Measurements from ENCODE around the gene CMIP. TPM values are rescaled to one million over a fixed set of nuclear protein-coding genes. Genes with fewer than 3 reads are reported as not detected.

The CMIP gene
- total RNA-seq, 2 donors from 2014 or later, result 30.1 to 95.1 TPM

DNA sequence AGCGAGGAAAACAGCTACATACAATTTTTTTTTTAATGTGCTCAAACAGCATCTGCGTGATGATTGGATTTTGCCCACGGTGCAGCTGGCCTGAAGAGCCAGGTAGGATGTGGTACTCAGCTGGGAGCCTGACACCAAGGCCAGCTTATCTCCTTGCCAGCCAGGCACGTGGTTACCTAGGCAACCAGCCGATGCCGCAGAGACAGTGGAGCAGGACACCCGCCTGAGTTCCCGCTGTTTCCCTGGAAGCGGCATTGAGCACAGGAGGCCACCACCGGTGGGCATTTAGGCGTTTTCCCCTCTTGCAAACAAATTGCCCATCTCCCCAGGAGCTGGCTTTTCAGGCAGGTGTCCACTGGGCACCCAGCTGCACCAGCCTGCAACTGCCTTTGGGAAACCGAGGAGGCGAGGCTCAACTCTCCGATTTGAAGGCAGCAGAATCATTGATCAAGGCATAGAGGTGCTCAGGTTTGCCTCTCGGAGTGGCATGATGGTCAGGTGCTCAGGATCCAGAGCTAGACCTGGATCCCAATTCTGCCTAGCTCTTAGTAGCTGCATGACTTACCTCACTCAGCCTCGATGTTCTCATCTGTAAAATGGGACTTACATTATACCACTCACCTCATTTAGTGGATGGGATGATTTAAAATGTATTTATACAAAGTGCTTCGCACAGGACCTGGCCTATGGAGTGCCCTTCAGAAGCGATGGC, 196.9 kb downstream of the CMIP start:
- 74% methylated on average over 18 of the region's 18 CpGs for WGBS

DNA sequence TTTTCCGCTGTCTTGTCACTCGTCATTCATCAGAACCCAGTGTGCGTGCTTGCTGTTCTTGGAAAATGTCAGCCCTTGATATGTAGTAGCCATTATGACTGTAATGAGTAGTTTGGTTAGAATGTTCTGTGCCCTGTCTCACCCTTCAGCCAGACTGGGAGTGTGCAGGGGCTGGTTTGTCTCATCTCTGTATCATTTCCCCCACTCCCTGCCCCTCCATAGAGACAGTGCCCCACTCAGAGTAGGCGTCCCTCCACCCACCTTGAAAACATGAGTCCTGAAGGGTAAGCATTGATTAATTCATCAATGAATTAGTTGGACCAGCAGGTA, 197.5 kb downstream of the CMIP start:
- no peaks in the 10 kb centered on the region for H3K27me3 ChIP-seq (replicated peaks; ENCODE audit: insufficient read depth)
- 81% methylated on average over 4 of the region's 4 CpGs for WGBS
- no peak overlapping the region for H3K27ac ChIP-seq
- H3K9me3 ChIP-seq, result no peaks in the 10 kb centered on the region
- TF ChIP-seq POLR2A (IDR thresholded peaks at IDR 0.05) (no peak), POLR2AphosphoS5 (IDR thresholded peaks at IDR 0.05) (no peak)
- TF ChIP-seq, protein P1, sequence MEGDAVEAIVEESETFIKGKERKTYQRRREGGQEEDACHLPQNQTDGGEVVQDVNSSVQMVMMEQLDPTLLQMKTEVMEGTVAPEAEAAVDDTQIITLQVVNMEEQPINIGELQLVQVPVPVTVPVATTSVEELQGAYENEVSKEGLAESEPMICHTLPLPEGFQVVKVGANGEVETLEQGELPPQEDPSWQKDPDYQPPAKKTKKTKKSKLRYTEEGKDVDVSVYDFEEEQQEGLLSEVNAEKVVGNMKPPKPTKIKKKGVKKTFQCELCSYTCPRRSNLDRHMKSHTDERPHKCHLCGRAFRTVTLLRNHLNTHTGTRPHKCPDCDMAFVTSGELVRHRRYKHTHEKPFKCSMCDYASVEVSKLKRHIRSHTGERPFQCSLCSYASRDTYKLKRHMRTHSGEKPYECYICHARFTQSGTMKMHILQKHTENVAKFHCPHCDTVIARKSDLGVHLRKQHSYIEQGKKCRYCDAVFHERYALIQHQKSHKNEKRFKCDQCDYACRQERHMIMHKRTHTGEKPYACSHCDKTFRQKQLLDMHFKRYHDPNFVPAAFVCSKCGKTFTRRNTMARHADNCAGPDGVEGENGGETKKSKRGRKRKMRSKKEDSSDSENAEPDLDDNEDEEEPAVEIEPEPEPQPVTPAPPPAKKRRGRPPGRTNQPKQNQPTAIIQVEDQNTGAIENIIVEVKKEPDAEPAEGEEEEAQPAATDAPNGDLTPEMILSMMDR (IDR thresholded peaks at IDR 0.05), result no peak
- H3K4me3 ChIP-seq, result no peak overlapping the region
- intact Hi-C loops (cut with DNase I), result no loop called here
- no peak for DNase-seq (ENCODE audit: low spot score)
- H3K4me1 ChIP-seq (replicated peaks), result no peaks in the 10 kb centered on the region
- no peaks in the 10 kb centered on the region for H3K36me3 ChIP-seq

More for the DNA sequence above, 196.9 kb downstream of the CMIP start:
- Histone ChIP-seq H3K9me3 (no peaks in the 10 kb centered on the region), H3K4me3 (no peak overlapping the region), H3K27ac (no peak overlapping the region), H3K4me1 (replicated peaks) (no peaks in the 10 kb centered on the region), H3K36me3 (no peaks in the 10 kb centered on the region), H3K27me3 (replicated peaks; ENCODE audit: insufficient read depth) (no peaks in the 10 kb centered on the region)
- no peak for TF ChIP-seq POLR2A (IDR thresholded peaks at IDR 0.05)
- no peak for TF ChIP-seq POLR2AphosphoS5 (IDR thresholded peaks at IDR 0.05)
- TF ChIP-seq, protein P1 (IDR thresholded peaks at IDR 0.05), result no peak
- no peak for DNase-seq (ENCODE audit: low spot score)
- intact Hi-C loops (cut with DNase I), result no loop called here

DNA sequence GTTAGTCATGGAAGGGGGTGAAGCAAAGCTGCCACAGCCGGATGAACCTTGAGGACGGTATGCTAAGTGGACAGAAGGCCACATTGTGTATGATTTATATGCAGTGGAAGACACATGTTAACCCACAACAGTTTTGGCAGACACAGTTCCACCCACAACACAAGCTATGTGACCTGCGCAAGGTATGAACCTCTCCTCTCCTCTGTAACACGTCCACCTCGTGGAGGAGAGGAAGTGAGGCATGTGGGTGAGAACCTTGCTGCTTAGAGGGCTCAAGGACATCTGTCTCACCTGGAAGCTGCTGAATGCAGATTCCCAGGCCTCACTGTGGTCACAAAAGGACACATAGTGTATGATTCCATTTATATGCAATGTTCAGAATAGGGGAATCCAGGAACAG, 198.3 kb downstream of the CMIP start:
- intact Hi-C loops (cut with DNase I), result no loop called here
- TF ChIP-seq POLR2A (IDR thresholded peaks at IDR 0.05) (no peak), POLR2AphosphoS5 (IDR thresholded peaks at IDR 0.05) (no peak)
- TF ChIP-seq, protein P1 (IDR thresholded peaks at IDR 0.05), result no peak
- H3K4me1 ChIP-seq (replicated peaks), result no peaks in the 10 kb centered on the region
- no peak overlapping the region for H3K4me3 ChIP-seq
- H3K9me3 ChIP-seq, result no peaks in the 10 kb centered on the region
- WGBS, result 90% methylated on average over 5 of the region's 5 CpGs
- no peaks in the 10 kb centered on the region for H3K27me3 ChIP-seq (replicated peaks; ENCODE audit: insufficient read depth)
- H3K27ac ChIP-seq, result no peak overlapping the region
- no peak for DNase-seq (ENCODE audit: low spot score)
- no peaks in the 10 kb centered on the region for H3K36me3 ChIP-seq

DNA sequence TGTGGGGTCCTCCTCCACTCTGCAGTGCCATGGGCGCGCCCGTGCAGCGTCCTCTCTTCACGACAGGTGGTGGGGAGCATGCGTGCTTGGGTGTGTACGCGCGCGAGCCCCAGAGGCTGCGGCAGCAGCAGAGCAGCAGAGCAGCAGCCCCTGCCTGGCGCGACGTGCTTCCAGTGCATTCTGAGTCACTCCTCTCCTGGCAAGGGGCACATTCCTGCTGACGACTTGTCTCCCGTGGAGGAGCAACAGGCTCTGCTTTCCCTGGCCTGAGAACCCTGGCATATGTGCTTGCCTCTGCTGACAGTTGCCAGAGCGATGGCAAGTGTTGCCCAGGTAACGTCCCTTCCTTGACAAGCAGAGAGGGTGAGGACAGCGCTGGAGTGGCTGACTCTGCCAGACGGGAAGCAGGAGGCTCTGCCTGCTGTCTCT, 200.7 kb downstream of the CMIP start:
- WGBS, result 39% methylated on average over 20 of the region's 20 CpGs
- no peaks in the 10 kb centered on the region for H3K4me1 ChIP-seq (replicated peaks)
- peak overlapping the region; percentile 34 to 52 for H3K27ac ChIP-seq
- H3K4me3 ChIP-seq, result peak overlapping the region in 1 of 2 donors; percentile 15
- H3K9me3 ChIP-seq, result no peaks in the 10 kb centered on the region
- intact Hi-C loops (cut with DNase I), result no loop called here
- peak; percentile 93 for TF ChIP-seq POLR2AphosphoS5 (IDR thresholded peaks at IDR 0.05)
- TF ChIP-seq, protein P1 (IDR thresholded peaks at IDR 0.05), result no peak
- peak; percentile 42 for TF ChIP-seq POLR2A (IDR thresholded peaks at IDR 0.05)
- peak; percentile 91 for DNase-seq (ENCODE audit: low spot score)
- H3K27me3 ChIP-seq (replicated peaks; ENCODE audit: insufficient read depth), result no peaks in the 10 kb centered on the region
- no peaks in the 10 kb centered on the region for H3K36me3 ChIP-seq

DNA sequence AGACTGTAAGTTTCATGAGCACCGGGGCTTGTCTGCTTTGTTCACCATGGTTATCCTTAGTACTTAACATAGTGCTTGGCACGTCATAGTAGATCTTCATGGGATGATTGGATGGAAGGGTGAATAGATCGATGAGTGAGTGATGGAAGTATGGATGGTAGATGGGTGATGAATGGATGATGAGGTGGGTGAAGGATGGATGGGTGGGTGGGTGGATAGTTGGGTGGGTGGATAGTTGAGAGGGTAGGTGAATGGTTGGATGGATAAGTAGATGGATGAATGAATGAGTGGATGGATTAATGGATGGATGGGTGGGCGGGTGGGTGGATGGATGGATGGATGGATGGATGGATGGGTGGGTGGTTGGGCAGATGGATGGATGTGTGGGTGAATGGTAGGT, 201.3 kb downstream of the CMIP start:
- no peaks in the 10 kb centered on the region for H3K36me3 ChIP-seq
- DNase-seq (ENCODE audit: low spot score), result no peak
- H3K27me3 ChIP-seq (replicated peaks; ENCODE audit: insufficient read depth), result no peaks in the 10 kb centered on the region
- H3K4me1 ChIP-seq (replicated peaks), result no peaks in the 10 kb centered on the region
- intact Hi-C loops (cut with DNase I), result no loop called here
- TF ChIP-seq POLR2A (IDR thresholded peaks at IDR 0.05), result no peak
- TF ChIP-seq, protein P1 (IDR thresholded peaks at IDR 0.05), result no peak
- no peak overlapping the region for H3K4me3 ChIP-seq
- 84% methylated on average over 4 of the region's 4 CpGs for WGBS
- no peaks in the 10 kb centered on the region for H3K9me3 ChIP-seq
- H3K27ac ChIP-seq, result peak overlapping the region; percentile 7 to 52

All from prostate gland (tissue), 2 donors.